ENCODE data around the gene OTUB1.

DNA sequence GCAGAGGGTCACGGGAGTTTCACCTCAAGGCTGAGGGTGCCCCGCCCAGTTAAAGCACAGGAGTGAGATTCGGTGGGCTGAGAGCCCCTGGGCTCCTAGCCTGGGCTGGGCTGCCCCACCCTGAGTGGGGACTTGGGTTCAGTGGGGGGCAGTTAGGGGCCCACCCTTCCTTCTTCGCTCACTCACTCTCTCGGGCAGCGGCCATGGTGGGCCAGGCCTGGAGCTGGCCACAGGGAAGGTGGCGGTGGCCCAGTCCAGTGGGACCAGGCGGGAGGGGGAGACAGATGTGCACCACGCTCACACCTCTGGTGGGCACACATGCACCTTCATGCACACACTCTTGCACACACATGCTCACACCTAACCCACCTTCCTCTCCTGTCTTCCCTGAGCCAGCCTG, 55.6 kb downstream of the OTUB1 start:
- TF ChIP-seq, protein P1, sequence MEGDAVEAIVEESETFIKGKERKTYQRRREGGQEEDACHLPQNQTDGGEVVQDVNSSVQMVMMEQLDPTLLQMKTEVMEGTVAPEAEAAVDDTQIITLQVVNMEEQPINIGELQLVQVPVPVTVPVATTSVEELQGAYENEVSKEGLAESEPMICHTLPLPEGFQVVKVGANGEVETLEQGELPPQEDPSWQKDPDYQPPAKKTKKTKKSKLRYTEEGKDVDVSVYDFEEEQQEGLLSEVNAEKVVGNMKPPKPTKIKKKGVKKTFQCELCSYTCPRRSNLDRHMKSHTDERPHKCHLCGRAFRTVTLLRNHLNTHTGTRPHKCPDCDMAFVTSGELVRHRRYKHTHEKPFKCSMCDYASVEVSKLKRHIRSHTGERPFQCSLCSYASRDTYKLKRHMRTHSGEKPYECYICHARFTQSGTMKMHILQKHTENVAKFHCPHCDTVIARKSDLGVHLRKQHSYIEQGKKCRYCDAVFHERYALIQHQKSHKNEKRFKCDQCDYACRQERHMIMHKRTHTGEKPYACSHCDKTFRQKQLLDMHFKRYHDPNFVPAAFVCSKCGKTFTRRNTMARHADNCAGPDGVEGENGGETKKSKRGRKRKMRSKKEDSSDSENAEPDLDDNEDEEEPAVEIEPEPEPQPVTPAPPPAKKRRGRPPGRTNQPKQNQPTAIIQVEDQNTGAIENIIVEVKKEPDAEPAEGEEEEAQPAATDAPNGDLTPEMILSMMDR (IDR thresholded peaks at IDR 0.05), result no peak
- TF ChIP-seq POLR2A (IDR thresholded peaks at IDR 0.05), result no peak
